Gastroesophageal sphincter (tissue), 3 donors: ENCODE data around the gene ARCN1.

Experiments used
- CTCF ChIP-seq, 4 experiments: fragments of 200-600 bp in 2 of 4; fragments of 450-650 bp in 2 of 4; sonication (generic) in 1 of 4; IDR thresholded peaks; one replicate each; pipeline ENCODE4 v1.5.1; 2017 to 2019; ENCODE audit warnings: antibody characterized with exemption in 4 of 4, mild to moderate bottlenecking in 2 of 4, moderate library complexity in 2 of 4
- EP300 ChIP-seq: sonication (generic); formaldehyde crosslinking; IDR thresholded peaks from one replicate; pipeline ENCODE4 v1.6.1; 2017; ENCODE audit warnings: antibody characterized with exemption, mild to moderate bottlenecking
- POLR2AphosphoS5 ChIP-seq: sonication (generic); formaldehyde crosslinking; IDR thresholded peaks from one replicate; pipeline ENCODE4 v1.6.1; 2017; ENCODE audit warnings: antibody characterized with exemption

DNA sequence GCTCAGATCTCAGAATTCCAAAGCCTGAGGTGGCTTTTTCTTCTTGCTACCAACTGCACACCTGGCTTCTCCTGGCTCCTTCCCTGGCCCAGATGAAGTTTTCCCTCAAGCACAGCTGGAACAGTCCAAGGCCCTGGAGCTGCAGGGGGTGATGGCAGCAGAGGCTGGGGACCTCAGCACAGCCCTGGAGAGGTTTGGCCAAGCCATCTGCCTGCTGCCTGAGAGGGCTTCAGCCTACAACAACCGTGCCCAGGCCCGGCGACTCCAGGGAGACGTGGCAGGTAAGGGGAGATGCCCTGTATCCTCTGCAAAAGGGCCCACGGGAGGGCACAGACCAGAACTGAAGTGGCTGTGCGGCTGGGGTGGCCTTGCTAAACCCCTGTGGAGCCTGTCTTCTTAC lies 43.7 kb upstream of the ARCN1 start:
- TF ChIP-seq CTCF (IDR thresholded peaks at IDR 0.05) (no peak), EP300 (no peak), POLR2AphosphoS5 (no peak)
